MCF 10A (cell line): ENCODE results near the gene RICTOR. TPM values are rescaled to one million over a fixed set of nuclear protein-coding genes. Genes with fewer than 3 reads are reported as not detected.
A peak's percentile ranks its signal among the peaks of the same experiment; 100 is the strongest.

Experiments
- BruUV-seq: library from RNA; stranded (reverse); fragments of 400-500 nt; replicated peaks from 2 replicates; lab custom pipeline; 2021; lab: Mats Ljungman, UMichigan
- CTCF ChIA-PET: fragments of 300-600 bp; sonication (Branson Sonifier 250); formaldehyde crosslinking; extraction: SDS; loops from one replicate; lab custom pipeline; 2021; ENCODE audit warnings: antibody characterized with exemption, inconsistent platforms; lab: Yijun Ruan, JAX
- POLR2A ChIA-PET: fragments of 300-600, 350-650 bp; sonication (Branson Sonifier 250); formaldehyde crosslinking; extraction: SDS; loops from one replicate; lab custom pipeline; 2020; ENCODE audit warnings: antibody characterized with exemption, inconsistent platforms; lab: Yijun Ruan, JAX
- DNase-seq: peaks from one replicate; pipeline ENCODE4 v3.0.0-alpha.2; 2018; ENCODE audit not compliant: unreplicated experiment
- H3K27ac Mint-ChIP-seq: one replicate; pipeline ENCODE4 v1.8.0; 2022; ENCODE audit warnings: mild to moderate bottlenecking, low read depth, mixed read lengths; ENCODE audit not compliant: unreplicated experiment
- H3K27me3 Mint-ChIP-seq: one replicate; pipeline ENCODE4 v1.8.0; 2022; ENCODE audit warnings: mixed read lengths; ENCODE audit not compliant: insufficient read depth, unreplicated experiment
- H3K36me3 Mint-ChIP-seq: one replicate; pipeline ENCODE4 v1.8.0; 2022; ENCODE audit warnings: mild to moderate bottlenecking, moderate library complexity, mixed read lengths; ENCODE audit not compliant: insufficient read depth, unreplicated experiment
- H3K4me1 Mint-ChIP-seq: one replicate; pipeline ENCODE4 v1.8.0; 2022; ENCODE audit warnings: mixed read lengths; ENCODE audit not compliant: insufficient read depth, unreplicated experiment
- H3K4me3 Mint-ChIP-seq: one replicate; pipeline ENCODE4 v1.8.0; 2022; ENCODE audit warnings: mild to moderate bottlenecking, moderate library complexity, mixed read lengths; ENCODE audit not compliant: unreplicated experiment
- H3K9me3 Mint-ChIP-seq: one replicate; pipeline ENCODE4 v1.8.0; 2022; ENCODE audit warnings: mixed read lengths; ENCODE audit not compliant: unreplicated experiment
- intact Hi-C: fragments of 100-400 bp; cut with micrococcal nuclease; formaldehyde crosslinking; loops from 2 replicates; pipeline ENCODE4 v1.14.1; 2022
- total RNA-seq: library from RNA; stranded (reverse); gene quantifications from 2 replicates; pipeline ENCODE4 v1.2.3, GENCODE V29; 2022
- TF ChIP-seq, protein P1 (sequence below): fragments of 200-600 bp; IDR thresholded peaks from one replicate; pipeline ENCODE4 v1.8.0; 2022; ENCODE audit warnings: antibody characterized with exemption, mild to moderate bottlenecking; ENCODE audit not compliant: unreplicated experiment

RICTOR gene
- total RNA-seq, 1 experiment from 2014 or later, result 25.7 TPM

DNA sequence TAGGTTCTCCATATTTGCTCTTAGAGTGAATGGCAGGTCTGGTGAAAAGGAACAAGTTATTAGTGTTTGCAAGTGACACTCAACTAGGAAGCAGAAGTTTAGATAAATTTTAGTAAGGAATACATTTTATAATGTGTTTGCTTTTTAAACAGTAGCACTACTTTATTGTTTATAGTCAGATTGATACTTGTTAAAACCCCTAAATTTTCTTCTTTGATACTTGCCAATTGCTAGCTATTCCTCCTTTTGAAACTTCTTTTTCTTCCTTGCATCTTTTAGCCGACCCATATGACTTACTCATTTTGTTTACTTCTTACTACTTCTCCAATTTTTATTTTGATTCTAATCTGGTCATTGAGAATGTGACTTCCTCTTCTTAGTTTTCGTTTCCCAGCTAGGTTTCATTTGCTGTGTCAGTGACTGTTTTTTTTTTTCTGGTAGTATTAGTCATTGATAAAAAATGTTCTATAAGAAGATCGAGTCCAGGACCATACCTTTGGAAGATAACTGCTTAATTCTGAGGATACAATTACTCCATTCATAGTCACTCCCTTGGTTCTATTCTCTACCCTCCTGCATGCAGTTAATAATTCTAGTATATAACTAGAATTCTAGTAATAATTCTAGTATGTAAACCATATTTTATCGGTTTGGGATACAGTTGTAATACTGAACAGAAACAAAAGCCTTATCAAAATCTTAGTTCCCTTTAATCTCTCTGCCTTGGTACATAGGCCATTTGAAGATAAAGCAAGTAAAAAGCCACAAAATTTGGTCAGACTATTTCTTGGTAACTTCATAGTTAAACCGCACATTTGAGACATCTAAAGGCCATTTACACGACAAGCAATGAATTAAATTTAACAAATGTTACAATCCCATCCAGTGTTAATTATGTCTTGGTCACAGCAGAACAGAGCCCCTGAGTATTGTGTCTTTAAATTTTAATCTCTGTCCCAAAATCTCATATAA, 2.8 kb upstream of the RICTOR start:
- peak overlapping the region; percentile 57 for H3K4me3 Mint-ChIP-seq
- CTCF ChIA-PET, result interaction anchor here (0.6 kb wide), 1 partner anchor 157 kb away, joined by 4 read pairs; no protein-coding TSS in a partner anchor
- intact Hi-C loops, result loop anchor here (5.0 to 10.0 kb wide), 2 partner anchors 118 to 205 kb away; no protein-coding TSS in a partner anchor
- DNase-seq, result peak; percentile 36
- H3K27me3 Mint-ChIP-seq, result no peaks in the 10 kb centered on the region
- no peaks in the 10 kb centered on the region for H3K9me3 Mint-ChIP-seq
- peak overlapping the region; percentile 50 for H3K27ac Mint-ChIP-seq
- TF ChIP-seq, protein P1, sequence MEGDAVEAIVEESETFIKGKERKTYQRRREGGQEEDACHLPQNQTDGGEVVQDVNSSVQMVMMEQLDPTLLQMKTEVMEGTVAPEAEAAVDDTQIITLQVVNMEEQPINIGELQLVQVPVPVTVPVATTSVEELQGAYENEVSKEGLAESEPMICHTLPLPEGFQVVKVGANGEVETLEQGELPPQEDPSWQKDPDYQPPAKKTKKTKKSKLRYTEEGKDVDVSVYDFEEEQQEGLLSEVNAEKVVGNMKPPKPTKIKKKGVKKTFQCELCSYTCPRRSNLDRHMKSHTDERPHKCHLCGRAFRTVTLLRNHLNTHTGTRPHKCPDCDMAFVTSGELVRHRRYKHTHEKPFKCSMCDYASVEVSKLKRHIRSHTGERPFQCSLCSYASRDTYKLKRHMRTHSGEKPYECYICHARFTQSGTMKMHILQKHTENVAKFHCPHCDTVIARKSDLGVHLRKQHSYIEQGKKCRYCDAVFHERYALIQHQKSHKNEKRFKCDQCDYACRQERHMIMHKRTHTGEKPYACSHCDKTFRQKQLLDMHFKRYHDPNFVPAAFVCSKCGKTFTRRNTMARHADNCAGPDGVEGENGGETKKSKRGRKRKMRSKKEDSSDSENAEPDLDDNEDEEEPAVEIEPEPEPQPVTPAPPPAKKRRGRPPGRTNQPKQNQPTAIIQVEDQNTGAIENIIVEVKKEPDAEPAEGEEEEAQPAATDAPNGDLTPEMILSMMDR, result no peak
- no TSS peak for BruUV-seq
- H3K4me1 Mint-ChIP-seq, result peaks cover 30% of the 10 kb centered on the region
- POLR2A ChIA-PET, result interaction anchor here (0.6 to 6.6 kb wide), 4 partner anchors 25 to 1649 kb away, joined by 3 to 106 read pairs (median 4); no protein-coding TSS in a partner anchor
- H3K36me3 Mint-ChIP-seq, result peaks cover 6% of the 10 kb centered on the region

DNA sequence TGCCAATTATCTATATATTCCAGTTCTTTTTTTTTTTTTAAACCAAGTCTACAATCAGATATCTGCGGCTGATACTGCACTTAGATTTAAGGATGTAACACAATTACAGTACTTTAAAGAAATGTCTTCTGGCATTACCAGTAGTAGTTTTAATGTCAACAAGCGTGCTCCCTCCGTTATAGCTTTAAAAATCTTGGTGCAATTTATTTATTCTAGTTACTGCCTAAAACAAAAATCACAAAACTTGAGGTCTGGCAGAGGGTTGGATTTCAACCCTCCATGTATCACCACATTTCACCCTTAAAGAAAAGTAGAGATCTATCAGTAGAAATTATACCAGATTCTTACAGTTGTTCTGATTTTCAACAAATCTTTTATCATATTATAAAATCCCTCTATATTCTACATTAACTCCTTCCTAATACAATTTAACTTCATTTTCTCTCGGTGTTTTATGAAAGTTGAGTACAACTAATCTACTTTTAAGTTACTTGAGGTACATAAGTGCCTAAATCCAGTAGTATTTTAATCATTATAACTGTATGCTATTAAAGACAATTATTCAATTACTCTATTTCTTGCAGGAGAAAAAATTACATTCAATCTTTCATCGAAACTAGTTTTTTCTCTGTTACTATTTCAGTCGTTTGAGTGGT, 2.0 kb upstream of the RICTOR start:
- POLR2A ChIA-PET, result interaction anchor here (0.6 to 6.6 kb wide), 10 partner anchors 14 to 229 kb away, joined by 3 to 106 read pairs (median 4); no protein-coding TSS in a partner anchor
- TF ChIP-seq, protein P1, result no peak
- BruUV-seq, result no TSS peak
- Mint-ChIP-seq H3K27me3 (no peaks in the 10 kb centered on the region), H3K27ac (peak overlapping the region; percentile 50), H3K36me3 (peaks cover 6% of the 10 kb centered on the region), H3K9me3 (no peaks in the 10 kb centered on the region), H3K4me1 (peaks cover 34% of the 10 kb centered on the region), H3K4me3 (peak overlapping the region; percentile 57)
- CTCF ChIA-PET, result interaction anchor here (0.6 to 1.1 kb wide), 4 partner anchors 61 to 529 kb away, joined by 3 to 4 read pairs (median 4); no protein-coding TSS in a partner anchor
- no peak for DNase-seq
- intact Hi-C loops, result loop anchor here (5.0 to 10.0 kb wide), 2 partner anchors 119 to 206 kb away; no protein-coding TSS in a partner anchor

DNA sequence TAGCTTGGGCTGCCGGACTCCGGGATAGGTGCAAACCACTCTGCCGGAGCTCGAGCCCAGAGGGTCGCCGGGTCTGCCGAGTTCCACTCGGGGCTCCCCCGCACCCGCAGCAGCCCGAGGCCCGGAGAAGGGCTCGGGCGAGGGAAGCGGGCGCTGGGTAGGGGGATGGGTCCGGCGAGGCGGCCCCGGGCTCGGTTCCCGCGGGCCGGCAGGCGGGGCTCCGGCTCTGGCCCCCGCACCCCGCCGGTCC, 507 bp downstream of the RICTOR start:
- ChIA-PET CTCF (interaction anchor here (0.6 kb wide), 1 partner anchor 324 kb away, joined by 3 read pairs; no protein-coding TSS in a partner anchor), POLR2A (interaction anchor here (0.6 to 6.6 kb wide), 8 partner anchors 11 to 146 kb away, joined by 3 to 106 read pairs (median 4); no protein-coding TSS in a partner anchor)
- intact Hi-C loops, result loop anchor here (2.0 to 10.0 kb wide), 4 partner anchors 29 to 144 kb away; partner anchors contain the start of gene FYB1
- no peaks in the 10 kb centered on the region for H3K9me3 Mint-ChIP-seq
- no TSS peak for BruUV-seq
- peak overlapping the region; percentile 50 for H3K27ac Mint-ChIP-seq
- peaks cover 20% of the 10 kb centered on the region for H3K36me3 Mint-ChIP-seq
- no peaks in the 10 kb centered on the region for H3K27me3 Mint-ChIP-seq
- peak overlapping the region; percentile 94 for H3K4me3 Mint-ChIP-seq
- TF ChIP-seq, protein P1, result no peak
- peaks cover 28% of the 10 kb centered on the region for H3K4me1 Mint-ChIP-seq
- no peak for DNase-seq
